Cardiac fibroblast (primary cell): ENCODE data around the gene MEFV.

Experiments used
- DNase-seq, 2 donors: peaks; one replicate each; pipeline versions ENCODE4 v3.0.0 to v3.0.0-alpha.2; 2010; ENCODE audit warnings: low read depth in 2 of 2
- H3K4me3 ChIP-seq, 2 donors: replicated peaks in 1 of 2; 1 replicate in 1 of 2; 2 replicates in 1 of 2; pipeline ENCODE4 v1.5.1; 2011; ENCODE audit warnings: low read depth in 2 of 2, low read length in 2 of 2, mild to moderate bottlenecking in 2 of 2, moderate library complexity in 1 of 2
- TF ChIP-seq, protein P1 (sequence below): IDR thresholded peaks from one replicate; pipeline ENCODE4 v1.5.1; 2011; ENCODE audit warnings: low read depth, mild to moderate bottlenecking, low read length, inconsistent platforms

Gene MEFV

DNA sequence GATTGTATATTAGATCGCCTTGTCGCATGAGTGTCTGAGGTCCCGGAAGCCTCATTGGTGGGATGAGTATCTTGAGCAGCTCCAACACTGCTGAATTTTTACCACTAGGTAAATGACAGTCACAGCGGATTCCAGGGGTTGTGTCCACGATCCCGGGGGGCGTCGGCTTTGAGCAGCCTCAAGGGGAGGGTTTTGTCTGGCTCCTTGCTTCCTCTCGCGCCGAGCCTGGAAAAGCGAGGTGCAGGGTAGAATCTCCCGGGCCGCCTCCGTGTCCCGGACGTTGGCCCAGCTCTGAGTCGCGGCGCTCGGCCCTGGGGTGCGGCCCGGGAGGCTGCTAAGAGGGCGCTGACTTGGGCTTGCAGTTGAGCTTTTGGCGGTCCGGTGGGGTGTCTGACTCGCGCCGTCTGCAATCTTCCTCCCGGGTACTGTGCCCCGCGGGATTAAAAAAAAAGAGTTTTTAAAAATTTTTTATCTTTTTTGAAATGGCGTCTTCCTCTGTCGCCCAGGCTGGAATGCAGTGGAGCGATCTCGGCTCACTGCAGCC is 63.9 kb downstream of the MEFV start:
- no peak overlapping the region for H3K4me3 ChIP-seq
- TF ChIP-seq, protein P1, sequence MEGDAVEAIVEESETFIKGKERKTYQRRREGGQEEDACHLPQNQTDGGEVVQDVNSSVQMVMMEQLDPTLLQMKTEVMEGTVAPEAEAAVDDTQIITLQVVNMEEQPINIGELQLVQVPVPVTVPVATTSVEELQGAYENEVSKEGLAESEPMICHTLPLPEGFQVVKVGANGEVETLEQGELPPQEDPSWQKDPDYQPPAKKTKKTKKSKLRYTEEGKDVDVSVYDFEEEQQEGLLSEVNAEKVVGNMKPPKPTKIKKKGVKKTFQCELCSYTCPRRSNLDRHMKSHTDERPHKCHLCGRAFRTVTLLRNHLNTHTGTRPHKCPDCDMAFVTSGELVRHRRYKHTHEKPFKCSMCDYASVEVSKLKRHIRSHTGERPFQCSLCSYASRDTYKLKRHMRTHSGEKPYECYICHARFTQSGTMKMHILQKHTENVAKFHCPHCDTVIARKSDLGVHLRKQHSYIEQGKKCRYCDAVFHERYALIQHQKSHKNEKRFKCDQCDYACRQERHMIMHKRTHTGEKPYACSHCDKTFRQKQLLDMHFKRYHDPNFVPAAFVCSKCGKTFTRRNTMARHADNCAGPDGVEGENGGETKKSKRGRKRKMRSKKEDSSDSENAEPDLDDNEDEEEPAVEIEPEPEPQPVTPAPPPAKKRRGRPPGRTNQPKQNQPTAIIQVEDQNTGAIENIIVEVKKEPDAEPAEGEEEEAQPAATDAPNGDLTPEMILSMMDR = no peak
- no peak for DNase-seq
